ENCODE data around the gene MDFI. TPM values are rescaled to one million over a fixed set of nuclear protein-coding genes. Genes with fewer than 3 reads are reported as not detected.

The MDFI gene
- total RNA-seq, 1 experiment from 2014 or later: not detected

DNA sequence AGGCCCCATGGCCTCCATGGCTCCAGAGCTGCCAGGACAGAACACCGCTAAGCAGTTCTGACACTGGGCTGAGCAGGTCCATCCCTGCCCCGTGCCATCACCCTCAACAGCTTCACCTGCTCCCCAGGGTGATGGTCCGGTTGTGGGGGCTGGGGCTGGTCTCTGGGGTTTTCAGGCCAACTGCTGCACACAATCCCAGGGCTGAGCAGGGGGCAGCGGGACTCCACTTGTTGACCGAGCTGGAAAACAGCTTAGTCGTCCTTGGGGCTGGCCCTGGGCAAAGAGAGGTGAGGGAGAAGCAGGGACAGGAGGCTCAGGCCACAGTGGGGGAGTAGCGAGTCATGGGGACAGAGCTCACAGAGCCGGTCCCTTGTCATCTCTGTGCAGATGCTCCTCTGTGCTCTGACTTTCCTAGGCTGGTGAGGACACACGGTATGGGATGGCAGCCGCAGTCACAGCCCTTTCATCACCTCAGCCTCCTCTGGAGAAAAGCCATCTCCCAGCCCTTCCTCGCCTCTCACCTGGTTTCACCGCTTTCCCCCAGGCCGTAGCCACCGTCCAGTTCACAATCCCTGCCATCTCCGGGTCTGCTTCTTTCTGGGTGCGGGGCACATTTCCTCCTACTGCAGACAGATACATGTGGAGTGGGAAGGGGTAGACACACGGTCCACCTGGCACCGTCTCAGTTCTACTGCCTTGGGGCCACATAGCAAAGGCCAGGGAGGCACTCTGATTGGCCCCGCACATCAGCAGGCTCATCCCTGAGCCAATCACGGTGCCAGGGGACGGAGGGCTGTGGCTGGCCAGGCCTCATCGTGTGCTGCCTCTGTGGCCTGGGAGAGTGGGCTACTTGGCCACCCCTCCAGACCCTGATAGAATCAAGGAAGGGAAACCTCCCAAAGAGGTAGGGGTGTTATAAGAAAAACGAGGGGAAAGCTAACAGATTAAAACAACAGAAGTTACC is 19.1 kb downstream of the MDFI start:
- no TSS peak for BruUV-seq (replicated peaks)
- H3K9me3 Mint-ChIP-seq (ENCODE audit: unreplicated experiment): no peaks in the 10 kb centered on the region
- TF ChIP-seq, protein P1, sequence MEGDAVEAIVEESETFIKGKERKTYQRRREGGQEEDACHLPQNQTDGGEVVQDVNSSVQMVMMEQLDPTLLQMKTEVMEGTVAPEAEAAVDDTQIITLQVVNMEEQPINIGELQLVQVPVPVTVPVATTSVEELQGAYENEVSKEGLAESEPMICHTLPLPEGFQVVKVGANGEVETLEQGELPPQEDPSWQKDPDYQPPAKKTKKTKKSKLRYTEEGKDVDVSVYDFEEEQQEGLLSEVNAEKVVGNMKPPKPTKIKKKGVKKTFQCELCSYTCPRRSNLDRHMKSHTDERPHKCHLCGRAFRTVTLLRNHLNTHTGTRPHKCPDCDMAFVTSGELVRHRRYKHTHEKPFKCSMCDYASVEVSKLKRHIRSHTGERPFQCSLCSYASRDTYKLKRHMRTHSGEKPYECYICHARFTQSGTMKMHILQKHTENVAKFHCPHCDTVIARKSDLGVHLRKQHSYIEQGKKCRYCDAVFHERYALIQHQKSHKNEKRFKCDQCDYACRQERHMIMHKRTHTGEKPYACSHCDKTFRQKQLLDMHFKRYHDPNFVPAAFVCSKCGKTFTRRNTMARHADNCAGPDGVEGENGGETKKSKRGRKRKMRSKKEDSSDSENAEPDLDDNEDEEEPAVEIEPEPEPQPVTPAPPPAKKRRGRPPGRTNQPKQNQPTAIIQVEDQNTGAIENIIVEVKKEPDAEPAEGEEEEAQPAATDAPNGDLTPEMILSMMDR (IDR thresholded peaks at IDR 0.05; ENCODE audit: insufficient read depth in 1 of 2, low read depth in 1 of 2, low read length in 1 of 2, severe bottlenecking in 1 of 2, unreplicated experiment in 1 of 2): no peak
- peaks cover 4% of the 10 kb centered on the region for H3K27me3 Mint-ChIP-seq (ENCODE audit: insufficient read depth, unreplicated experiment)
- peaks cover 9% of the 10 kb centered on the region for H3K4me1 ChIP-seq
- H3K4me3 Mint-ChIP-seq (ENCODE audit: unreplicated experiment): no peak overlapping the region
- CTCF ChIA-PET: no interaction called here
- H3K9me3 ChIP-seq: no peaks in the 10 kb centered on the region
- intact Hi-C loops (cut with micrococcal nuclease; ENCODE audit: unreplicated experiment): no loop called here
- no peaks in the 10 kb centered on the region for H3K36me3 Mint-ChIP-seq (ENCODE audit: insufficient read depth, unreplicated experiment)
- H3K27ac Mint-ChIP-seq (ENCODE audit: unreplicated experiment): no peak overlapping the region
- POLR2A ChIA-PET: no interaction called here
- H3K4me3 ChIP-seq (ENCODE audit: low read depth, low read length): no peak overlapping the region
- no peak for DNase-seq
- peaks cover 7% of the 10 kb centered on the region for H3K4me1 Mint-ChIP-seq (ENCODE audit: low read depth, unreplicated experiment)
- no peaks in the 10 kb centered on the region for H3K27me3 ChIP-seq (replicated peaks; ENCODE audit: control insufficient read depth, insufficient read depth, low read length)
- H3K36me3 ChIP-seq (ENCODE audit: control insufficient read depth, insufficient read depth, low read length): no peaks in the 10 kb centered on the region

DNA sequence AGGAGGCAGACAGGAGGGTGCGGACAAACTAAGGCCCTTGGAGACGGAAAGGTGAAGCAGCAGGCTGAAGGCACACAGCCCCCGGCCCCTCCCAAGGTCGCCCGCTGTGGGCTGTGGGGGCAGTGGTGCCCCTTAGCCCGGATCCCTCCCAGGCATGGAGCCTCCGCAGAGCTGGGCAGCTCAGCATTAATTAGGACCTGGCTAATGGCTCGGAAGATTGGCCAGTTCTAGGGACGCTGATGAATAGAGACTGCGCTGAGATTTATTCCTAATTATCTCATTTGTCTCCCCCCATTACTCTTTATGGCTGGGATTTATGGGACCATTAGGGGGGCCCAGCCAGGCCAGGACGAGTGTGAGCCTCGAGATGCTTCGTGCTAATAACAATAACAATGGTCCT is 20.4 kb downstream of the MDFI start:
- no peak overlapping the region for H3K4me3 Mint-ChIP-seq (ENCODE audit: unreplicated experiment)
- TF ChIP-seq, protein P1 (IDR thresholded peaks at IDR 0.05; ENCODE audit: insufficient read depth in 1 of 2, low read depth in 1 of 2, low read length in 1 of 2, severe bottlenecking in 1 of 2, unreplicated experiment in 1 of 2): no peak
- Histone ChIP-seq H3K9me3 (no peaks in the 10 kb centered on the region), H3K27me3 (replicated peaks; ENCODE audit: control insufficient read depth, insufficient read depth, low read length) (no peaks in the 10 kb centered on the region), H3K4me3 (ENCODE audit: low read depth, low read length) (no peak overlapping the region), H3K36me3 (ENCODE audit: control insufficient read depth, insufficient read depth, low read length) (no peaks in the 10 kb centered on the region), H3K4me1 (peaks cover under 1% of the 10 kb centered on the region)
- POLR2A ChIA-PET: no interaction called here
- CTCF ChIA-PET: no interaction called here
- no peak for DNase-seq
- no peak overlapping the region for H3K27ac Mint-ChIP-seq (ENCODE audit: unreplicated experiment)
- H3K4me1 Mint-ChIP-seq (ENCODE audit: low read depth, unreplicated experiment): no peaks in the 10 kb centered on the region
- H3K9me3 Mint-ChIP-seq (ENCODE audit: unreplicated experiment): no peaks in the 10 kb centered on the region
- no TSS peak for BruUV-seq (replicated peaks)
- no peaks in the 10 kb centered on the region for H3K36me3 Mint-ChIP-seq (ENCODE audit: insufficient read depth, unreplicated experiment)
- peaks cover 6% of the 10 kb centered on the region for H3K27me3 Mint-ChIP-seq (ENCODE audit: insufficient read depth, unreplicated experiment)
- intact Hi-C loops (cut with micrococcal nuclease; ENCODE audit: unreplicated experiment): no loop called here

DNA sequence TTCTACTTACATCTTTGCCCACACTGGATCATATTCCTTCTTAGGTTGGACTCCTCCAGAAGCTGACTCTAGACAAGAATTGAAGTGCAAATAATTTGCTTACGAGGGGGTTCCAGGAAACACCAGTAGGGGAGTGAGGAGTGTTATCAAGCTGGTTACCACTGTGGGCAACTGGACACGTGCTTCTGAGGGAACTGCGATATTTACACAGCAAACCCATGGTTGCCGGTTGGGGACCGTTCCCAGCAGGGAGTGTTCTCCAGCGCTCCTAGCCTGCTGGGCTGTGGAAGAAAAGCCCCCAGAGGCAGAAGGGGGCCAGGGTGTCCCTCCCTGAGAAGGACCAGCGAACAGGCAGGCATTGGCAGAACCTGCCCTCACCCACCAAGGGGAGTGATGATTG is 21.7 kb downstream of the MDFI start:
- H3K27me3 ChIP-seq (replicated peaks; ENCODE audit: control insufficient read depth, insufficient read depth, low read length): no peaks in the 10 kb centered on the region
- no peaks in the 10 kb centered on the region for H3K4me1 Mint-ChIP-seq (ENCODE audit: low read depth, unreplicated experiment)
- H3K36me3 Mint-ChIP-seq (ENCODE audit: insufficient read depth, unreplicated experiment): no peaks in the 10 kb centered on the region
- H3K36me3 ChIP-seq (ENCODE audit: control insufficient read depth, insufficient read depth, low read length): no peaks in the 10 kb centered on the region
- H3K27me3 Mint-ChIP-seq (ENCODE audit: insufficient read depth, unreplicated experiment): peaks cover 8% of the 10 kb centered on the region
- intact Hi-C loops (cut with micrococcal nuclease; ENCODE audit: unreplicated experiment): no loop called here
- H3K4me3 Mint-ChIP-seq (ENCODE audit: unreplicated experiment): no peak overlapping the region
- ChIA-PET CTCF (no interaction called here), POLR2A (no interaction called here)
- no peak overlapping the region for H3K27ac Mint-ChIP-seq (ENCODE audit: unreplicated experiment)
- TF ChIP-seq, protein P1 (IDR thresholded peaks at IDR 0.05; ENCODE audit: insufficient read depth in 1 of 2, low read depth in 1 of 2, low read length in 1 of 2, severe bottlenecking in 1 of 2, unreplicated experiment in 1 of 2): no peak
- H3K9me3 ChIP-seq: no peaks in the 10 kb centered on the region
- no peaks in the 10 kb centered on the region for H3K9me3 Mint-ChIP-seq (ENCODE audit: unreplicated experiment)
- no peak for DNase-seq
- H3K4me3 ChIP-seq (ENCODE audit: low read depth, low read length): no peak overlapping the region
- BruUV-seq (replicated peaks): no TSS peak
- H3K4me1 ChIP-seq: no peaks in the 10 kb centered on the region
